ENCODE results near the gene ZNF423.

ZNF423 gene

GRCh38 chr16:49635591-49636581, 220.0 kb downstream of the ZNF423 start:
- DNase-seq, result no peak

- no peak for DNase-seq
Observed at GRCh38 chr16:49635009-49635350, 220.9 kb downstream of the ZNF423 start.

GRCh38 chr16:49634235-49635008, 221.5 kb downstream of the ZNF423 start:
- no peak for DNase-seq

GRCh38 chr16:49632795-49633184, 223.1 kb downstream of the ZNF423 start:
- DNase-seq, result no peak

- DNase-seq, result no peak
Observed at GRCh38 chr16:49632086-49632794, 223.7 kb downstream of the ZNF423 start.

- DNase-seq, result no peak
Observed at GRCh38 chr16:49631187-49632041, 224.5 kb downstream of the ZNF423 start.

- DNase-seq, result no peak
Observed at GRCh38 chr16:49630783-49631182, 225.1 kb downstream of the ZNF423 start.

- no peak for DNase-seq
Observed at GRCh38 chr16:49629851-49630250, 226.1 kb downstream of the ZNF423 start.

- DNase-seq, result no peak
Observed at GRCh38 chr16:49628148-49628547, 227.8 kb downstream of the ZNF423 start.

GRCh38 chr16:49625311-49626065, 230.4 kb downstream of the ZNF423 start:
- no peak for DNase-seq

- no peak for DNase-seq
Observed at GRCh38 chr16:49623501-49624266, 232.2 kb downstream of the ZNF423 start.

GRCh38 chr16:49622421-49623402, 233.2 kb downstream of the ZNF423 start:
- DNase-seq, result no peak

- DNase-seq, result no peak
Observed at GRCh38 chr16:49622084-49622390, 233.9 kb downstream of the ZNF423 start.

GRCh38 chr16:49621241-49622083, 234.4 kb downstream of the ZNF423 start:
- DNase-seq, result no peak

- no peak for DNase-seq
Observed at GRCh38 chr16:49620869-49621240, 235.1 kb downstream of the ZNF423 start.

- no peak for DNase-seq
Observed at GRCh38 chr16:49620158-49620868, 235.6 kb downstream of the ZNF423 start.

GRCh38 chr16:49619811-49620157, 236.1 kb downstream of the ZNF423 start:
- no peak for DNase-seq

GRCh38 chr16:49618955-49619354, 237.0 kb downstream of the ZNF423 start:
- DNase-seq, result no peak
